ENCODE data around the gene TBL1Y. TPM values are rescaled to one million over a fixed set of nuclear protein-coding genes. Genes with fewer than 3 reads are reported as not detected.

The TBL1Y gene
- total and polyA plus RNA-seq, 2 of the 4 experiments (the other 2 are of a cell fraction), result not detected

DNA sequence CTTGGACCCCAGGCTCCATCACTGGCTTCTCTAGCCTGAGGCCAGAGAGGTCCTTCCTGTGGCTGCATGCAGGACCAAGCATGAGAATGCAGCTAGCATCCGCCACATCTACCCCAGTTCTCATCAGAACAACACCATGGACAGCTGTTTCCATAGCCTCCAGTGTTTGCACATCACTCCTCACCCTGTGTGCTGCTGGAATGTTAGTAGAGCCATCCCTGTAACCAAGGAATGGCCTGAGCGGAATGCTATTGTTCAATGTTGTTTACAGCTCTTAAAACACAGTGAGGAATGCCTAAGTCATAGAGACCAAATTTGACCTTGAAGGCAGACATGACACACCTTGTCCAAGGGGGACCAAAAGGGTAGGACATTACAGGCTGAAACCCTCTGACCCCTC lies 183.9 kb downstream of the TBL1Y start:
- Histone ChIP-seq H3K36me3 (ENCODE audit: control insufficient read depth, insufficient read depth, low read length) (no peaks in the 10 kb centered on the region), H3K4me3 (ENCODE audit: insufficient read depth, low read depth, low read length) (no peak overlapping the region), H2BK15ac (ENCODE audit: low read depth, low read length) (no peak overlapping the region), H3K9me3 (ENCODE audit: control insufficient read depth, insufficient read depth, low read length) (no peaks in the 10 kb centered on the region), H2BK20ac (ENCODE audit: low read depth, low read length) (no peak overlapping the region), H3K56ac (ENCODE audit: extremely low read depth, insufficient read depth, low read length) (no peak overlapping the region), H3K9ac (ENCODE audit: low read depth, low read length) (no peak overlapping the region), H3K27ac (ENCODE audit: insufficient read depth, low read length) (no peak overlapping the region), H2AK9ac (replicated peaks; ENCODE audit: low read depth, low read length, poor library complexity) (no peak overlapping the region), H3K4me2 (ENCODE audit: low read depth, low read length) (no peak overlapping the region), H3K18ac (ENCODE audit: low read depth, low read length) (no peak overlapping the region), H3K9me1 (ENCODE audit: insufficient read depth, low read length) (no peaks in the 10 kb centered on the region), H3K23ac (ENCODE audit: low read depth, low read length) (no peak overlapping the region), H3K79me1 (ENCODE audit: low read depth in 1 of 2, low read length in 2 of 2) (no peaks in the 10 kb centered on the region), H4K8ac (ENCODE audit: low read depth in 2 of 2, low read length in 2 of 2) (no peak overlapping the region), H2AK5ac (ENCODE audit: low read depth, low read length) (no peak overlapping the region), H3K14ac (replicated peaks; ENCODE audit: low read depth, low read length) (no peak overlapping the region), H4K91ac (ENCODE audit: insufficient read depth, low read depth, low read length) (no peak overlapping the region), H2BK5ac (ENCODE audit: low read depth, low read length, poor library complexity, severe bottlenecking) (no peak overlapping the region), H3K27me3 (ENCODE audit: control insufficient read depth, insufficient read depth, low read length) (no peaks in the 10 kb centered on the region), H4K5ac (ENCODE audit: low read depth, low read length) (no peak overlapping the region), H3K4me1 (ENCODE audit: control insufficient read depth, insufficient read depth, low read length) (no peaks in the 10 kb centered on the region), H2BK120ac (ENCODE audit: low read depth, low read length) (no peak overlapping the region), H2AFZ (replicated peaks; ENCODE audit: low read length, poor library complexity) (no peak overlapping the region), H4K20me1 (ENCODE audit: insufficient read depth, low read length) (no peaks in the 10 kb centered on the region), H3K4ac (ENCODE audit: low read depth, low read length) (no peak overlapping the region)
- ATAC-seq (ENCODE audit: low read depth) (no peak), DNase-seq (no peak)
- dilution Hi-C loops (cut with HindIII; ENCODE audit: low sequenced_read_pairs, unreplicated experiment), result no loop called here
- CTCF ChIA-PET, result no interaction called here
- POLR2A ChIA-PET (ENCODE audit: unreplicated experiment), result no interaction called here
- BruUV-seq (replicated peaks), result no TSS peak
- in situ Hi-C loops (cut with MboI; ENCODE audit: low sequenced_read_pairs), result no loop called here
- TF ChIP-seq MXI1 (IDR thresholded peaks at IDR 0.05; ENCODE audit: borderline replicate concordance, low read depth, low read length) (no peak), BHLHE40 (IDR thresholded peaks at IDR 0.05; ENCODE audit: low read depth, low read length) (no peak), POLR2A (IDR thresholded peaks at IDR 0.05; ENCODE audit: low read depth, low read length) (no peak), CEBPB (IDR thresholded peaks at IDR 0.05; ENCODE audit: low read depth, low read length) (no peak), MAZ (IDR thresholded peaks at IDR 0.05; ENCODE audit: borderline replicate concordance, low read depth, low read length) (no peak), CHD1 (IDR thresholded peaks at IDR 0.05; ENCODE audit: low read depth, low read length) (no peak), FOS (IDR thresholded peaks at IDR 0.05; ENCODE audit: low read depth, low read length) (no peak), SMC3 (IDR thresholded peaks at IDR 0.05; ENCODE audit: low read depth, low read length) (no peak)
- WGBS, 2 experiments (ENCODE audit: extremely low coverage in 2 of 2, insufficient read length in 1 of 2), result no CpG with 5 or more reads among the region's 2 CpGs
- intact Hi-C loops (cut with micrococcal nuclease), result no loop called here

Data from IMR-90 (cell line).